ENCODE measurements around the gene LAMA3.

- TF ChIP-seq CTCF (IDR thresholded peaks at IDR 0.05) (no peak), POLR2A (IDR thresholded peaks at IDR 0.05) (no peak)
Measured at GRCh38 chr18:23998018-23998417, 308.8 kb downstream of the LAMA3 start.

All from right lobe of liver (tissue), 4 donors.